ENCODE measurements around the gene PFN4.
"Not testable (repeated sequence)": the region's sequence is repeated elsewhere in the genome, so short reads cannot be mapped to it uniquely, and the experiment has no call there.

Gene PFN4

GRCh38 chr2:24110660-24111303 is 12.4 kb downstream of the PFN4 start:
- DNase-seq = no peak

- not testable (repeated sequence) for DNase-seq
Observed at GRCh38 chr2:24109431-24109830, 13.7 kb downstream of the PFN4 start.

- DNase-seq = no peak
Observed at GRCh38 chr2:24107336-24107735, 15.8 kb downstream of the PFN4 start.

GRCh38 chr2:24106786-24107185 is 16.3 kb downstream of the PFN4 start:
- DNase-seq = no peak

GRCh38 chr2:24105816-24106215 is 17.3 kb downstream of the PFN4 start:
- no peak for DNase-seq

GRCh38 chr2:24104906-24105305 is 18.2 kb downstream of the PFN4 start:
- DNase-seq = no peak

- DNase-seq = no peak
Observed at GRCh38 chr2:24104110-24104650, 19.0 kb downstream of the PFN4 start.

GRCh38 chr2:24102677-24103076 is 20.5 kb downstream of the PFN4 start:
- no peak for DNase-seq

- DNase-seq = no peak
Observed at GRCh38 chr2:24101992-24102391, 21.1 kb downstream of the PFN4 start.

- DNase-seq = not testable (repeated sequence)
Observed at GRCh38 chr2:24100732-24101131, 22.4 kb downstream of the PFN4 start.

GRCh38 chr2:24095171-24095677 is 27.9 kb downstream of the PFN4 start:
- not testable (repeated sequence) for DNase-seq

- not testable (repeated sequence) for DNase-seq
Observed at GRCh38 chr2:24093270-24093669, 29.9 kb downstream of the PFN4 start.

- DNase-seq = no peak
Observed at GRCh38 chr2:24088821-24089359, 34.2 kb downstream of the PFN4 start.

- no peak for DNase-seq
Observed at GRCh38 chr2:24087032-24087431, 36.1 kb downstream of the PFN4 start.

GRCh38 chr2:24086241-24086640 is 36.9 kb downstream of the PFN4 start:
- DNase-seq = no peak

- no peak for DNase-seq
Observed at GRCh38 chr2:24085200-24085489, 38.0 kb downstream of the PFN4 start.

GRCh38 chr2:24084386-24085199 is 38.5 kb downstream of the PFN4 start, which contains the start of gene TP53I3:
Gene TP53I3 (minus strand): TSS chr2:24084834. CDS start chr2:24084326, 508 bp downstream.
- peak; percentile 69 for DNase-seq

- DNase-seq = peak; percentile 55
Observed at GRCh38 chr2:24083567-24084385, 39.4 kb downstream of the PFN4 start.

GRCh38 chr2:24082787-24083566 is 40.2 kb downstream of the PFN4 start:
- no peak for DNase-seq

- DNase-seq = no peak
Observed at GRCh38 chr2:24080701-24081100, 42.4 kb downstream of the PFN4 start.

GRCh38 chr2:24077879-24078278 is 45.3 kb downstream of the PFN4 start:
- DNase-seq = no peak

GRCh38 chr2:24077535-24077877 is 45.6 kb downstream of the PFN4 start:
- no peak for DNase-seq

Measured in stimulated activated naive CD4-positive, alpha-beta T cell treated with Interleukin-2 at 50 U/mL for 16 hours (primary cell).